AG04450 (cell line): ENCODE results near the gene RASGRP4. TPM values are rescaled to one million over a fixed set of nuclear protein-coding genes. Genes with fewer than 3 reads are reported as not detected.
"Not testable (repeated sequence)": the region's sequence is repeated elsewhere in the genome, so short reads cannot be mapped to it uniquely, and the experiment has no call there.

Source experiments
- CTCF ChIA-PET: fragments of 300-600, 350-600 bp; formaldehyde crosslinking; extraction: SDS; loops from one replicate; lab custom pipeline; 2022; ENCODE audit warnings: antibody characterized with exemption, inconsistent platforms; lab: Charles Lee
- POLR2A ChIA-PET: fragments of 350-600 bp; formaldehyde crosslinking; extraction: SDS; loops from one replicate; lab custom pipeline; 2021; ENCODE audit warnings: antibody characterized with exemption, inconsistent platforms; lab: Yijun Ruan, JAX
- DNase-seq: peaks from one replicate; pipeline ENCODE4 v3.0.0-alpha.2; 2011; ENCODE audit warnings: low read depth, low spot score
- H3K27ac ChIP-seq: one replicate; pipeline ENCODE4 v1.5.1; 2012; ENCODE audit warnings: low read depth, low read length, control low read depth
- H3K27me3 ChIP-seq: one replicate; pipeline ENCODE4 v1.6.0; 2012; ENCODE audit warnings: low read length; ENCODE audit not compliant: control insufficient read depth, insufficient read depth
- H3K4me3 ChIP-seq: 2 replicates; pipeline ENCODE4 v1.5.1; 2011; ENCODE audit warnings: mild to moderate bottlenecking, low read depth, low read length, control low read depth
- H3K9me3 ChIP-seq: 2 replicates; pipeline ENCODE4 v1.5.1; 2012; ENCODE audit warnings: low read length; ENCODE audit not compliant: control insufficient read depth, insufficient read depth
- polyA plus RNA-seq: library from polyadenylated mRNA; depleted of rRNA; stranded (reverse); fragments of >200 nt; gene quantifications from 2 replicates; pipeline ENCODE4 v1.2.3, GENCODE V29; 2011
- TF ChIP-seq, protein P1 (sequence below): IDR thresholded peaks from 2 replicates; pipeline ENCODE4 v1.5.1; 2011; ENCODE audit warnings: low read depth, low read length, control low read depth, inconsistent platforms

The RASGRP4 gene
- polyA plus RNA-seq, 1 experiment: not detected

DNA sequence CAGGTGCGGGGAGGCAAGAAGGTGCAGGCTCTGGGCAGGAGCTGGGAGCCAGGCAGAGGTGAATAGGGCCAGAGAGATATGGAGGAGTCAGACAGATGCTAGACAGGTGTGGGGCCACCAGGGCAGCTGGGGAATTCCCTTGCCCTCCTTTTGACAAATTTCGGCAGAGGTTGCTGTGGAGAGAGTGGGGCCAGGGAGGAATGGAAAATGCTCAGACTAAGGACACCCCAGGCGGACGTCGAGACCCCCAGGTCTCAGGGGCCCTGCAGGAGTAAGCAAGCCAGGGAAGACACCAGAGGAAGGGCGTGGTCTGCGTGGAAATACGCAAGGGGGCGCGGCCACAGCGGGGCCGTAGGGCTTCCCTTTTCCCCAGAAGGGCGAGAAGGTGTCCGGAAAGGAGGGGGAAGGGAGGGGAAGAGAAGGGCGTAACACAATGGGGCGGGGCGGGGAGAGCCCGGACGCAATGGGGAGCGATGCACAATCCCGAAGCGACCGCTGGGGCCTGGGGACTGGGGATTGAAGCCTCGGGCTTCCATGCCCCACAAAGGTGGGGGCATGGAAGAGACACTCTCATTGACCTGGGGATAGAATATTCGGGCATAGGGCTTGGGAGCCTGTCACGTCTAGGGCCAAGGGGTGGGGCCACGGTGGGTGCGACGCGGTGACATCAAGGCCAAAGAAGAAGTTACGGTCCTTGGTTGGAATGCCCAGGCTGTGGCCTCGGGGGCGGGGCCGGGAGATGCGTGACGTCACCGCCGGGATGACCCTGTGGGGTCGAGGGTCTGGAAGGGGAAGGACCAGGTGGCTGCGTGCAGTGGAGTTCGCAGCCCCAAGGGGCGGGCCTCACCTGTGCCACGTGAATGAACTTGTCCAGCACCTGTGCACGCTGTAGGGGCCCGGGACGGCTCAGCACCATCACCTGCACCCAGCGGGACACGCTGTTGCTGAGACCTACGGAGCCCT lies 8.2 kb downstream of the RASGRP4 start:
- TF ChIP-seq, protein P1, sequence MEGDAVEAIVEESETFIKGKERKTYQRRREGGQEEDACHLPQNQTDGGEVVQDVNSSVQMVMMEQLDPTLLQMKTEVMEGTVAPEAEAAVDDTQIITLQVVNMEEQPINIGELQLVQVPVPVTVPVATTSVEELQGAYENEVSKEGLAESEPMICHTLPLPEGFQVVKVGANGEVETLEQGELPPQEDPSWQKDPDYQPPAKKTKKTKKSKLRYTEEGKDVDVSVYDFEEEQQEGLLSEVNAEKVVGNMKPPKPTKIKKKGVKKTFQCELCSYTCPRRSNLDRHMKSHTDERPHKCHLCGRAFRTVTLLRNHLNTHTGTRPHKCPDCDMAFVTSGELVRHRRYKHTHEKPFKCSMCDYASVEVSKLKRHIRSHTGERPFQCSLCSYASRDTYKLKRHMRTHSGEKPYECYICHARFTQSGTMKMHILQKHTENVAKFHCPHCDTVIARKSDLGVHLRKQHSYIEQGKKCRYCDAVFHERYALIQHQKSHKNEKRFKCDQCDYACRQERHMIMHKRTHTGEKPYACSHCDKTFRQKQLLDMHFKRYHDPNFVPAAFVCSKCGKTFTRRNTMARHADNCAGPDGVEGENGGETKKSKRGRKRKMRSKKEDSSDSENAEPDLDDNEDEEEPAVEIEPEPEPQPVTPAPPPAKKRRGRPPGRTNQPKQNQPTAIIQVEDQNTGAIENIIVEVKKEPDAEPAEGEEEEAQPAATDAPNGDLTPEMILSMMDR: no peak
- ChIA-PET CTCF (no interaction called here), POLR2A (no interaction called here)
- Histone ChIP-seq H3K9me3 (no peaks in the 10 kb centered on the region), H3K27me3 (peaks cover 29% of the 10 kb centered on the region), H3K27ac (peak overlapping the region; percentile 11), H3K4me3 (no peak overlapping the region)
- no peak for DNase-seq

DNA sequence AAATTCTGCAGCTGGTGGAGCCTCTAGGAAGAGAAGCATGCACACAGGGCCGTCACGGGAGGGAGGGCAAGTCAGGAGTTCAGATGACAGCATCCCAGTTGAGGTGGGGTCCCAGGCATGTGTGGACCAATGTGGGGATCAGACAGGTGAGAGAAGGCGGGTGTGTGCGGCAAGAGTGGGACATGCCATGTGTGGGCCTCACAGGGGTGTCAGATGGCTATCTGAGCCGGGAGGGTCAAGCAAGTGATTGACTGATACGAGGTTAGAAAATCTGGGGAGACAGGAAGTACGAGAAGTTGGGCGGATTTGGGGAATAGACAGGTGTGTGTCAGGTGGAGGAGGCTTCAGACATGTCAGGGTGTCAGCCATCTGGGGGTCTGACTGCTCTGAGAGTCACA lies 8.9 kb downstream of the RASGRP4 start:
- H3K4me3 ChIP-seq: no peak overlapping the region
- ChIA-PET POLR2A (no interaction called here), CTCF (interaction anchor here (0.9 kb wide), 1 partner anchor 14 kb away, joined by 5 read pairs; the partner anchor contains the start of gene FAM98C)
- H3K9me3 ChIP-seq: no peaks in the 10 kb centered on the region
- TF ChIP-seq, protein P1: no peak
- H3K27me3 ChIP-seq: peaks cover 25% of the 10 kb centered on the region
- DNase-seq: no peak
- H3K27ac ChIP-seq: no peak overlapping the region

DNA sequence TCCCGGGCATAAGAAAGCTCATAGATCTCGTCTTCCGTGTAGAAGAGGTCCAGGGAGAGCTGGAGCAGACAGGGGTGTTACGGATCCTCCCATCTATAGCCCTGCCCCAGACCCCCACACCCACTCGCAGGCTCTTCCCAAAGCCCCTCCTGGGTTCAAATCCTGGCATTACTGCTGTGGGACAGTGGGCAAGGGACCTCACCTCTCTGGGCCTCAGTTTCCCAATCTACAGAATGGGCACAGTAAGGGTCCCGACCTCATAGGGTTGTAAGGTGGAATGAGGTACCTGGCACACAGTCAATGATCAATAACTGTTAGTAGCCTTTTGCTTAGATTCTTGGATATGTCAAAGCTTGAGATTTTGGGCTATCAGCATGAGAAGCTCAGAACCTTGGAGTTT lies 12.6 kb downstream of the RASGRP4 start:
- DNase-seq: no peak
- Histone ChIP-seq H3K9me3 (no peaks in the 10 kb centered on the region), H3K4me3 (no peak overlapping the region), H3K27me3 (peaks cover 16% of the 10 kb centered on the region), H3K27ac (no peak overlapping the region)
- TF ChIP-seq, protein P1: no peak
- CTCF ChIA-PET: interaction anchor here (0.6 to 2.5 kb wide), 4 partner anchors 9 to 187 kb away, joined by 3 to 20 read pairs (median 4); partner anchors contain the start of gene FAM98C
- POLR2A ChIA-PET: no interaction called here

DNA sequence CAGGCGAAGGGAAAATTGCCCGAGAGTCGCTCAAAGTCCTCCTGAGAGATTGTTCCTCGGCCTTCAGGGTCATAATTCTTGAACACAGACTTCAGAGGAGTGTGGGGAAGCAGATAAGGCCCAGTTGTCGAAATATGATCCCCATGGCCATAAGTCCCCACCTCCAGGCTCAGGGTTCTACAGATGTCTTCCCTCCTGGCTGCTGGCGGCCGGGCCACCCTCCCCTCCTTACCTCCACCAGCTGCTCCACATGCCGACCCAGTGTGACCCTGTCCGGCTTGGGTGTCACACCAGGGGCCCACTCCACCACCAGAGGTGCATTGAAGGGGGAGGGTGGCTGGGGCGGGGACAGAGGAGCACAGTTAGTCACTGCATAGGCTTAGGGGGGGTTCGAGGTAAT lies 13.1 kb downstream of the RASGRP4 start:
- H3K4me3 ChIP-seq: no peak overlapping the region
- CTCF ChIA-PET: interaction anchor here (0.6 to 2.5 kb wide), 3 partner anchors 10 to 221 kb away, joined by 3 to 20 read pairs (median 3); partner anchors contain the start of gene FAM98C
- no peak overlapping the region for H3K27ac ChIP-seq
- POLR2A ChIA-PET: no interaction called here
- no peak for DNase-seq
- H3K27me3 ChIP-seq: peaks cover 11% of the 10 kb centered on the region
- H3K9me3 ChIP-seq: no peaks in the 10 kb centered on the region
- TF ChIP-seq, protein P1: no peak

DNA sequence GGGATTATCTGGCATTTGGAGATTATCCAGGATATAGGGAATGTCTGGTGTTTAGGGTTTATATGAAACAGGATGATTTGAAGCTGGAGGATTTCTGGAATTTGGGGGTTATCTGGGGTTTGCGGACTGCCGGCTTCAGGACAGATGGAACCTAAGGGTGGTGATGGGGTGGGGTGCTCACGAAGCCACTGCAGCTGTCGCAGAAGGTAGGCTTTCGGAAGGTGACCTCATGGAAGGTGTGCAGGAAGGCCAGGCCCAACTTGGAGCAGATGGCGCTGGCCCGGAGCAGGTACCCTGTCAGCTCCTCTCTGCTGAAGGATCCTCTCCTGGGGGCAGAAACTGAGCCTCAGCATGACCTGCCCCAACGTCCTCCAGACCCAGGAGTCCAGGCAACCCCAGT lies 13.5 kb downstream of the RASGRP4 start:
- TF ChIP-seq, protein P1: no peak
- POLR2A ChIA-PET: no interaction called here
- Histone ChIP-seq H3K27ac (no peak overlapping the region), H3K4me3 (no peak overlapping the region), H3K27me3 (peaks cover 6% of the 10 kb centered on the region), H3K9me3 (no peaks in the 10 kb centered on the region)
- CTCF ChIA-PET: interaction anchor here (0.8 to 2.5 kb wide), 2 partner anchors 10 to 221 kb away, joined by 3 to 20 read pairs; partner anchors contain the start of gene FAM98C
- no peak for DNase-seq

DNA sequence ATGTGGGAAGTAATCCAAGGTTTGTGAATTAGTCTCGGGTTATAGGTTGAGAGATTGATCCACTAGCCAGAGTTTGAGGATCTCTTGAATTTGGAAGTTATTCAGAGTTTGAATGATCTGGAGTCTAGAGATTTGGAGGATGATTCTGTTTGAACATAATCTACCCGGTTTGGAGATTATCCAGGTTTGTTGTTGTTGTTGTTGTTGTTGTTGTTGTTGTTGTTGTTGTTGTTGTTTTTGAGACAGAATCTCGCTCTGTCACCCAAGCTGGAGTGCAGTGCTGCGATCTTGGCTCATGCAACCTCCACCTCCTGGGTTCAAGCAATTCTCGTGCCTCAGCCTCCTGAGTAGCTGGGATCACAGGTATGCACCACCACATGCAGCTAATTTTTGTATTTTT lies 14.1 kb downstream of the RASGRP4 start:
- H3K4me3 ChIP-seq, H3K27me3 ChIP-seq, DNase-seq, H3K27ac ChIP-seq, H3K9me3 ChIP-seq: not testable (repeated sequence)
- CTCF ChIA-PET: interaction anchor here (0.6 to 2.5 kb wide), 4 partner anchors 9 to 521 kb away, joined by 3 to 20 read pairs (median 4); partner anchors contain the start of gene FAM98C
- POLR2A ChIA-PET: interaction anchor here (0.6 kb wide), 1 partner anchor 218 kb away, joined by 3 read pairs; no protein-coding TSS in a partner anchor
